Measurements from ENCODE around the gene DGKH.
"Not testable (repeated sequence)": the region's sequence is repeated elsewhere in the genome, so short reads cannot be mapped to it uniquely, and the experiment has no call there.

The DGKH gene

GRCh38 chr13:42084722-42085121 lies 36.3 kb downstream of the DGKH start:
- H3K4me3 ChIP-seq (ENCODE audit: low read depth, low read length): no peak overlapping the region
- TF ChIP-seq CTCF (conservative IDR thresholded peaks at IDR 0.05; ENCODE audit: low read depth, low read length): no peak
- DNase-seq (ENCODE audit: low read depth): no peak

- H3K4me3 ChIP-seq (ENCODE audit: low read depth, low read length): no peak overlapping the region
- no peak for DNase-seq (ENCODE audit: low read depth)
- TF ChIP-seq CTCF (conservative IDR thresholded peaks at IDR 0.05; ENCODE audit: low read depth, low read length): no peak
Measured at GRCh38 chr13:42086582-42086981, 38.1 kb downstream of the DGKH start.

GRCh38 chr13:42094516-42095040 lies 46.1 kb downstream of the DGKH start:
- TF ChIP-seq CTCF (conservative IDR thresholded peaks at IDR 0.05; ENCODE audit: low read depth, low read length): no peak
- no peak for DNase-seq (ENCODE audit: low read depth)
- no peak overlapping the region for H3K4me3 ChIP-seq (ENCODE audit: low read depth, low read length)

- H3K4me3 ChIP-seq (ENCODE audit: low read depth, low read length); DNase-seq (ENCODE audit: low read depth): not testable (repeated sequence)
Measured at GRCh38 chr13:42096222-42096621, 47.8 kb downstream of the DGKH start.

GRCh38 chr13:42099962-42100675 lies 51.7 kb downstream of the DGKH start:
- no peak for DNase-seq (ENCODE audit: low read depth)
- no peak for TF ChIP-seq CTCF (conservative IDR thresholded peaks at IDR 0.05; ENCODE audit: low read depth, low read length)
- no peak overlapping the region for H3K4me3 ChIP-seq (ENCODE audit: low read depth, low read length)

GRCh38 chr13:42100960-42101359 lies 52.5 kb downstream of the DGKH start:
- DNase-seq (ENCODE audit: low read depth): no peak
- no peak overlapping the region for H3K4me3 ChIP-seq (ENCODE audit: low read depth, low read length)
- TF ChIP-seq CTCF (conservative IDR thresholded peaks at IDR 0.05; ENCODE audit: low read depth, low read length): no peak

- DNase-seq (ENCODE audit: low read depth): no peak
- no peak for TF ChIP-seq CTCF (conservative IDR thresholded peaks at IDR 0.05; ENCODE audit: low read depth, low read length)
- no peak overlapping the region for H3K4me3 ChIP-seq (ENCODE audit: low read depth, low read length)
Measured at GRCh38 chr13:42101821-42102585, 53.6 kb downstream of the DGKH start.

All from choroid plexus epithelial cell (primary cell).